Vagina (tissue), 2 donors: ENCODE results near the gene FMC1. TPM values are rescaled to one million over a fixed set of nuclear protein-coding genes. Genes with fewer than 3 reads are reported as not detected.
"Not testable (repeated sequence)": the region's sequence is repeated elsewhere in the genome, so short reads cannot be mapped to it uniquely, and the experiment has no call there.

ENCODE experiments used
- DNase-seq, 2 donors: peaks; one replicate each; pipeline ENCODE4 v3.0.0-alpha.2; 2017; ENCODE audit errors: extremely low spot score in 2 of 2
- H3K27ac ChIP-seq: fragments of 200-600 bp; sonication (generic); one replicate; pipeline ENCODE4 v1.5.1; 2019
- H3K27me3 ChIP-seq: fragments of 200-600 bp; sonication (generic); one replicate; pipeline ENCODE4 v1.5.1; 2019
- H3K36me3 ChIP-seq, 2 donors: fragments of 200-600 bp; sonication (generic); one replicate each; pipeline ENCODE4 v1.5.1; 2017 to 2019
- H3K4me1 ChIP-seq: fragments of 200-600 bp; sonication (generic); one replicate; pipeline ENCODE4 v1.5.1; 2019
- H3K4me3 ChIP-seq, 2 donors: fragments of 200-600 bp; sonication (generic); 1 replicate in 1 of 2; 2 replicates in 1 of 2; pipeline ENCODE4 v1.5.1; 2016 to 2019
- H3K9me3 ChIP-seq: fragments of 200-600 bp; sonication (generic); one replicate; pipeline ENCODE4 v1.5.1; 2019
- CTCF ChIP-seq, 3 experiments: fragments of 450-650 bp in 2 of 3; fragments of 200-600 bp in 1 of 3; sonication (generic) in 1 of 3; IDR thresholded peaks; one replicate each; pipeline ENCODE4 v1.5.1; 2017 to 2019; ENCODE audit warnings: antibody characterized with exemption in 3 of 3, mild to moderate bottlenecking in 2 of 3, moderate library complexity in 2 of 3
- POLR2A ChIP-seq, 2 donors: fragments of 450-650 bp; IDR thresholded peaks; one replicate each; pipeline ENCODE4 v1.6.1; 2017; ENCODE audit warnings: antibody characterized with exemption in 2 of 2, mild to moderate bottlenecking in 2 of 2, moderate library complexity in 2 of 2
- POLR2AphosphoS5 ChIP-seq, 2 donors: sonication (generic); formaldehyde crosslinking; IDR thresholded peaks; one replicate each; pipeline ENCODE4 v1.9.0; 2017; ENCODE audit warnings: antibody characterized with exemption in 2 of 2, mild to moderate bottlenecking in 2 of 2, low read depth in 1 of 2; ENCODE audit not compliant: insufficient read depth in 1 of 2
- intact Hi-C: fragments of 100-400 bp; cut with DNase I; formaldehyde crosslinking; loops from one replicate; pipeline ENCODE4 v1.15.1; 2023
- total RNA-seq: library from RNA; depleted of rRNA; stranded (reverse); fragments of >200 nt; gene quantifications from one replicate; pipeline ENCODE4 v1.2.3, GENCODE V29; 2016

The FMC1 gene
- total RNA-seq, 1 donor from 2014 or later = 8.6 TPM

GRCh38 chr7:139321071-139321745 lies 19.9 kb upstream of the FMC1 start:
- Histone ChIP-seq H3K4me3 (no peak overlapping the region), H3K36me3 (no peaks in the 10 kb centered on the region), H3K4me1 (no peaks in the 10 kb centered on the region), H3K9me3 (no peaks in the 10 kb centered on the region), H3K27ac (no peak overlapping the region), H3K27me3 (no peaks in the 10 kb centered on the region)
- DNase-seq = no peak
- TF ChIP-seq POLR2A (IDR thresholded peaks at IDR 0.05) (no peak), POLR2AphosphoS5 (IDR thresholded peaks at IDR 0.05; ENCODE audit: insufficient read depth in 1 of 2, low read depth in 1 of 2) (no peak), CTCF (IDR thresholded peaks at IDR 0.05) (no peak)
- intact Hi-C loops = no loop called here

- H3K27me3 ChIP-seq, intact Hi-C loops, H3K36me3 ChIP-seq, DNase-seq, H3K9me3 ChIP-seq, H3K4me1 ChIP-seq, H3K27ac ChIP-seq, H3K4me3 ChIP-seq: not testable (repeated sequence)
These were observed 16.4 kb upstream of the FMC1 start for GRCh38 chr7:139324709-139325108.

GRCh38 chr7:139328375-139328774 lies 12.8 kb upstream of the FMC1 start:
- intact Hi-C loops = no loop called here
- no peak for DNase-seq

GRCh38 chr7:139329119-139329518 lies 12.0 kb upstream of the FMC1 start:
- DNase-seq = no peak
- Histone ChIP-seq H3K27ac (no peak overlapping the region), H3K4me3 (no peak overlapping the region), H3K4me1 (no peaks in the 10 kb centered on the region), H3K9me3 (no peaks in the 10 kb centered on the region), H3K36me3 (no peaks in the 10 kb centered on the region), H3K27me3 (no peaks in the 10 kb centered on the region)
- intact Hi-C loops = no loop called here
- TF ChIP-seq CTCF (IDR thresholded peaks at IDR 0.05) (no peak), POLR2AphosphoS5 (IDR thresholded peaks at IDR 0.05; ENCODE audit: insufficient read depth in 1 of 2, low read depth in 1 of 2) (no peak), POLR2A (IDR thresholded peaks at IDR 0.05) (no peak)

More at GRCh38 chr7:139328375-139328774, 12.8 kb upstream of the FMC1 start:
- no peaks in the 10 kb centered on the region for H3K4me1 ChIP-seq
- no peaks in the 10 kb centered on the region for H3K9me3 ChIP-seq
- H3K27ac ChIP-seq = no peak overlapping the region
- TF ChIP-seq POLR2A (IDR thresholded peaks at IDR 0.05) = no peak
- no peak for TF ChIP-seq CTCF (IDR thresholded peaks at IDR 0.05)
- TF ChIP-seq POLR2AphosphoS5 (IDR thresholded peaks at IDR 0.05; ENCODE audit: insufficient read depth in 1 of 2, low read depth in 1 of 2) = no peak
- no peaks in the 10 kb centered on the region for H3K36me3 ChIP-seq
- H3K4me3 ChIP-seq = no peak overlapping the region
- no peaks in the 10 kb centered on the region for H3K27me3 ChIP-seq

- intact Hi-C loops = no loop called here
- Histone ChIP-seq H3K27ac (no peak overlapping the region), H3K9me3 (no peaks in the 10 kb centered on the region), H3K27me3 (no peaks in the 10 kb centered on the region), H3K4me3 (no peak overlapping the region), H3K4me1 (no peaks in the 10 kb centered on the region), H3K36me3 (no peaks in the 10 kb centered on the region)
- DNase-seq = no peak
- TF ChIP-seq POLR2AphosphoS5 (IDR thresholded peaks at IDR 0.05; ENCODE audit: insufficient read depth in 1 of 2, low read depth in 1 of 2) (no peak), POLR2A (IDR thresholded peaks at IDR 0.05) (no peak), CTCF (IDR thresholded peaks at IDR 0.05) (no peak)
These were observed 10.7 kb upstream of the FMC1 start for GRCh38 chr7:139330333-139331030.
